Right lobe of liver (tissue), 4 donors: ENCODE results near the gene CLEC2L.

Source experiments
- CTCF ChIP-seq, 4 donors: fragments of 200-600 bp in 3 of 4; fragments of 450-650 bp in 1 of 4; IDR thresholded peaks; one replicate each; pipeline versions ENCODE4 v1.5.1 to v1.8.0; 2016 to 2022; ENCODE audit warnings: antibody characterized with exemption in 4 of 4, mild to moderate bottlenecking in 2 of 4
- POLR2A ChIP-seq: fragments of 450-650 bp; IDR thresholded peaks from one replicate; pipeline ENCODE4 v1.6.1; 2017; ENCODE audit warnings: antibody characterized with exemption, mild to moderate bottlenecking
- donor health status: DM: no; HTN: no; CAD: no.
- donor health status: DM: no; HTN: no; CAD: no.
- donor health status: DM: no; HTN: yes; CAD: no.

GRCh38 chr7:139534096-139534495 lies 10.6 kb downstream of the CLEC2L start:
- TF ChIP-seq CTCF (IDR thresholded peaks at IDR 0.05) (no peak), POLR2A (no peak)
